Sigmoid colon (tissue), 4 donors: ENCODE results near the gene SEMA3F.

Source experiments
- CTCF ChIP-seq, 4 experiments: fragments of 450-650 bp in 3 of 4; fragments of 200-600 bp in 1 of 4; IDR thresholded peaks; one replicate each; pipeline ENCODE4 v1.5.1; 2016 to 2019; ENCODE audit warnings: antibody characterized with exemption in 4 of 4, mild to moderate bottlenecking in 3 of 4, moderate library complexity in 2 of 4
- POLR2A ChIP-seq, 2 donors: fragments of 450-650 bp; IDR thresholded peaks; one replicate each; pipeline ENCODE4 v1.6.1; 2016; ENCODE audit warnings: antibody characterized with exemption in 2 of 2, mild to moderate bottlenecking in 2 of 2, moderate library complexity in 2 of 2
- POLR2AphosphoS5 ChIP-seq, 4 donors: sonication (generic); formaldehyde crosslinking; IDR thresholded peaks; one replicate each; pipeline ENCODE4 v1.6.1; 2017; ENCODE audit warnings: antibody characterized with exemption in 4 of 4

DNA sequence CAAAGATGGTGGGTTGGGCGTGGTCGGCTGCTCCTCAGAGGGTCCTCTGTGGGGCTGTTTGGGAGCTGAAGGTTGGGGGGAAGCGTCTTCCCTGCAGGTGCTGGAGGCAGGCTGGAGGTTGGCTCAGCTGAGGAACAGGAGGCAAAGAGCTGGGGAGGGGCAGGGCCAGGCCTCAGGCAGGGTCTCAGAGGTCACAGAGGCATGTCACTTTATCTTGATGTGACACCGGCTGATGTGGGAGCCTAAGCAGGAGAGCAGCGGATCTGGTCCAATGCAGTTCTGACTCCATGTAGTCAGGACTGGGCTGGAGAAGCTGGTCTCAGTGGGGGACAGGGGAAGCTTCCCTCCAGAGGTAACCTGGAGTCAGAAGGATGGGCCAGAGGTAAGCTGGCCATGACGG is 28.6 kb downstream of the SEMA3F start:
- TF ChIP-seq CTCF (IDR thresholded peaks at IDR 0.05) (no peak), POLR2AphosphoS5 (IDR thresholded peaks at IDR 0.05) (no peak), POLR2A (IDR thresholded peaks at IDR 0.05) (no peak)
